Stomach (tissue), 9 donors: Measurements from ENCODE around the gene CLDN7. TPM values are rescaled to one million over a fixed set of nuclear protein-coding genes. Genes with fewer than 3 reads are reported as not detected.

Experiments
- DNase-seq, 2 donors: peaks; one replicate each; pipeline versions ENCODE4 v3.0.0 to v3.0.0-alpha.2; 2013 to 2019
- H3K27ac ChIP-seq, 5 donors: fragments of 200-600 bp in 4 of 5; sonication (generic) in 4 of 5; one replicate each; pipeline ENCODE4 v1.5.1; 2013 to 2019; ENCODE audit warnings: mild to moderate bottlenecking in 1 of 5, moderate library complexity in 1 of 5
- H3K27me3 ChIP-seq, 3 donors: fragments of 200-600 bp; sonication (generic); one replicate each; pipeline ENCODE4 v1.5.1; 2017 to 2019; ENCODE audit warnings: mixed run types in 1 of 3
- H3K36me3 ChIP-seq, 4 donors: fragments of 200-600 bp; sonication (generic); 1 replicate in 3 of 4; 2 replicates in 1 of 4; pipeline ENCODE4 v1.5.1; 2016 to 2019
- H3K4me1 ChIP-seq, 4 donors: fragments of 200-600 bp; sonication (generic); one replicate each; pipeline ENCODE4 v1.5.1; 2016 to 2019
- H3K4me3 ChIP-seq, 4 donors: fragments of 200-600 bp; sonication (generic) in 3 of 4; one replicate each; pipeline ENCODE4 v1.5.1; 2016 to 2019; ENCODE audit warnings: mild to moderate bottlenecking in 1 of 4
- H3K9me3 ChIP-seq, 4 donors: fragments of 200-600 bp; sonication (generic); one replicate each; pipeline ENCODE4 v1.5.1; 2016 to 2019
- EP300 ChIP-seq: sonication (generic); formaldehyde crosslinking; IDR thresholded peaks from one replicate; pipeline ENCODE4 v1.6.1; 2017; ENCODE audit warnings: antibody characterized with exemption
- POLR2A ChIP-seq, 4 donors: fragments of 450-650 bp; IDR thresholded peaks; one replicate each; pipeline ENCODE4 v1.6.1; 2016; ENCODE audit warnings: antibody characterized with exemption in 4 of 4, control low read depth in 2 of 4, mild to moderate bottlenecking in 1 of 4, moderate library complexity in 1 of 4
- POLR2AphosphoS5 ChIP-seq, 3 donors: sonication (generic); formaldehyde crosslinking; IDR thresholded peaks; one replicate each; pipeline ENCODE4 v1.6.1; 2016; ENCODE audit warnings: antibody characterized with exemption in 3 of 3
- WGBS, 5 donors: extraction: QIAGEN DNeasy Blood & Tissue Kit in 3 of 5; methylation state at CpG; one replicate each; pipeline versions ENCODE4 v1.1.5 to v1.1.7; 2013 to 2018; 5-methylcytosine and 5-hydroxymethylcytosine counted together
- intact Hi-C: fragments of 100-400 bp; cut with DNase I; formaldehyde crosslinking; loops from one replicate; pipeline ENCODE4 v1.15.1; 2023; ENCODE audit warnings: low total_unique reads
- polyA plus RNA-seq, 3 donors: library from polyadenylated mRNA; stranded (reverse); fragments of 200-250 nt; gene quantifications; one replicate each; pipeline ENCODE4 v1.2.3, GENCODE V29; 2013
- total RNA-seq, 5 donors: library from RNA; depleted of rRNA; stranded (reverse); fragments of >200 nt; gene quantifications; one replicate each; pipeline versions ENCODE4 v1.1.0 to v1.2.3, GENCODE V29; 2014 to 2016
- TF ChIP-seq, protein P1 (sequence below), 7 experiments: fragments of 450-650 bp in 4 of 7; fragments of 200-600 bp in 3 of 7; sonication (generic) in 3 of 7; IDR thresholded peaks; one replicate each; pipeline ENCODE4 v1.5.1; 2016 to 2019; ENCODE audit warnings: antibody characterized with exemption in 7 of 7, control low read depth in 2 of 7, mild to moderate bottlenecking in 1 of 7
- donor health status: healthy with polysubstance abuse.
- donor health status: Bipolar disorder and iron deficiency.
- donor health status: healthy.

The CLDN7 gene
- total and polyA plus RNA-seq, 8 donors, result 1.8 to 829 (median 13.7) TPM

DNA sequence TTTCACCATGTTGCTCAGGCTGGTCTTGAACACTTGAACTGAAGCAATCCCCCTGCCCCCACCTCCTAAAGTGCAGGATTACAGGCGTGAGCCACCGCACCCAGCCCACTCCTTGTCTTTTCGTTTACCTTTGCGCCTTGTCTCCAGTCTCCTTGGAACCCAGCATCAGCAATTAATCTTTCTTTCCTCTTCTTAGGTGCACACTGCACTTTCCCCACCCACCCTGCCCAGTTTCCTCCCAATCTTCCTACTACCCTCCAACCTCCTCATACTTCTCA is 1.5 kb upstream of the CLDN7 start:
- 21 to 45% (median 27%) methylated on average over 4 of the region's 4 CpGs for WGBS, 5 donors
- Histone ChIP-seq H3K27me3 (peaks cover 10 to 77% (median 52%) of the 10 kb centered on the region in 3 donors), H3K4me1 (peaks cover 31 to 49% (median 40%) of the 10 kb centered on the region in 4 donors), H3K4me3 (no peak overlapping the region), H3K27ac (no peak overlapping the region), H3K9me3 (no peaks in the 10 kb centered on the region), H3K36me3 (peaks cover 3 to 14% (median 12%) of the 10 kb centered on the region in 4 donors)
- peak in 1 of 2 donors; percentile 66 for DNase-seq
- TF ChIP-seq POLR2A (IDR thresholded peaks at IDR 0.05) (no peak), POLR2AphosphoS5 (IDR thresholded peaks at IDR 0.05) (no peak), EP300 (no peak)
- TF ChIP-seq, protein P1, sequence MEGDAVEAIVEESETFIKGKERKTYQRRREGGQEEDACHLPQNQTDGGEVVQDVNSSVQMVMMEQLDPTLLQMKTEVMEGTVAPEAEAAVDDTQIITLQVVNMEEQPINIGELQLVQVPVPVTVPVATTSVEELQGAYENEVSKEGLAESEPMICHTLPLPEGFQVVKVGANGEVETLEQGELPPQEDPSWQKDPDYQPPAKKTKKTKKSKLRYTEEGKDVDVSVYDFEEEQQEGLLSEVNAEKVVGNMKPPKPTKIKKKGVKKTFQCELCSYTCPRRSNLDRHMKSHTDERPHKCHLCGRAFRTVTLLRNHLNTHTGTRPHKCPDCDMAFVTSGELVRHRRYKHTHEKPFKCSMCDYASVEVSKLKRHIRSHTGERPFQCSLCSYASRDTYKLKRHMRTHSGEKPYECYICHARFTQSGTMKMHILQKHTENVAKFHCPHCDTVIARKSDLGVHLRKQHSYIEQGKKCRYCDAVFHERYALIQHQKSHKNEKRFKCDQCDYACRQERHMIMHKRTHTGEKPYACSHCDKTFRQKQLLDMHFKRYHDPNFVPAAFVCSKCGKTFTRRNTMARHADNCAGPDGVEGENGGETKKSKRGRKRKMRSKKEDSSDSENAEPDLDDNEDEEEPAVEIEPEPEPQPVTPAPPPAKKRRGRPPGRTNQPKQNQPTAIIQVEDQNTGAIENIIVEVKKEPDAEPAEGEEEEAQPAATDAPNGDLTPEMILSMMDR (IDR thresholded peaks at IDR 0.05), result no peak
- intact Hi-C loops, result no loop called here

DNA sequence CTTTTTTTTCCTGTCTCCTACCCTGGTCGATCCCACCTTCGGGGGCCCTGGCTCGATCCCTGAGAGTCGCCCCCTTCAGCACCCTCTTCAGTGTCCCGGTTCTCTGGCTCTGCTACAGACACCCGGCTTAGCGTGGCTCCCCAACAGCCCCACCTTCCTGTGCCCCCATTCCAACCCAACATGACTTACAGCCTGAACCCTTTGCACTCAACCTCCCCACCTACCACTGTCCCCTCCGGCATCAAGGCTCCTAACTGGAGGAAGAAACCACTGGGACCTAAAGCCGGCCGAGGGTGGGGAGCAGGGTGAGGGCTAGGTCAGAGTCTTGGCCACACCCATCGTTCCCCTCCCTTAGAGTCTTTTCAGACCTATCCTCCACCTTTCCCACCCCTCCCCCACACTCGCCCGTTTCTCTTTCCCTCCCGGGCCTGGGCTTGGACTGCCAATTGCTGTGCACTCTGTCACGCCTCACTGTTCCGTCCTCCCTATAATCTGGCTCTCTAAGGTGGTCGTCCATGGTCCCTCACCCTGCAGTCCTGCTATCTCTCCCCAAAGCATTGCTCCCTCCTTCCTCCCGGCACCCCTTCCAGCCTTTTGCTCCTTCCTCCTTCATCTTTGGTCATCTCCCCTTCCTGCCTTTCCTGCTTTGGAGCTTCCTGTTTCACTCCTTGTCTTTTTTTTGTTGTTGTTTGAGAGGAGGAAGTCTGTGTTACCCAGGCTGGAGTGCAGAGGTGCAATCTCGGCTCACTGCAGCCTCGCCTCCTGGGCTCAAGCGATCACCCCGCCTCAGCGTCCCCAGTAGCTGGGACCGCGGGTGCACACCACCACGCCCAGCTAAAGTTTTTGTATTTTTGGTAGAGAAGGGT is 890 bp upstream of the CLDN7 start:
- Histone ChIP-seq H3K27ac (peak overlapping the region in 2 of 5 donors; percentile 1 to 7), H3K4me1 (peaks cover 31 to 51% (median 40%) of the 10 kb centered on the region in 4 donors), H3K4me3 (peak overlapping the region; percentile 41 to 60 (median 46)), H3K9me3 (no peaks in the 10 kb centered on the region), H3K27me3 (peaks cover 10 to 71% (median 52%) of the 10 kb centered on the region in 3 donors), H3K36me3 (peaks cover 8 to 20% (median 17%) of the 10 kb centered on the region in 4 donors)
- intact Hi-C loops, result no loop called here
- WGBS, 5 donors, result 5 to 9% (median 7%) methylated on average over 26 of the region's 26 CpGs
- TF ChIP-seq, protein P1 (IDR thresholded peaks at IDR 0.05), result no peak
- no peak for TF ChIP-seq EP300
- TF ChIP-seq POLR2A (IDR thresholded peaks at IDR 0.05), result no peak
- no peak for TF ChIP-seq POLR2AphosphoS5 (IDR thresholded peaks at IDR 0.05)
- peak in 1 of 2 donors; percentile 87 for DNase-seq

DNA sequence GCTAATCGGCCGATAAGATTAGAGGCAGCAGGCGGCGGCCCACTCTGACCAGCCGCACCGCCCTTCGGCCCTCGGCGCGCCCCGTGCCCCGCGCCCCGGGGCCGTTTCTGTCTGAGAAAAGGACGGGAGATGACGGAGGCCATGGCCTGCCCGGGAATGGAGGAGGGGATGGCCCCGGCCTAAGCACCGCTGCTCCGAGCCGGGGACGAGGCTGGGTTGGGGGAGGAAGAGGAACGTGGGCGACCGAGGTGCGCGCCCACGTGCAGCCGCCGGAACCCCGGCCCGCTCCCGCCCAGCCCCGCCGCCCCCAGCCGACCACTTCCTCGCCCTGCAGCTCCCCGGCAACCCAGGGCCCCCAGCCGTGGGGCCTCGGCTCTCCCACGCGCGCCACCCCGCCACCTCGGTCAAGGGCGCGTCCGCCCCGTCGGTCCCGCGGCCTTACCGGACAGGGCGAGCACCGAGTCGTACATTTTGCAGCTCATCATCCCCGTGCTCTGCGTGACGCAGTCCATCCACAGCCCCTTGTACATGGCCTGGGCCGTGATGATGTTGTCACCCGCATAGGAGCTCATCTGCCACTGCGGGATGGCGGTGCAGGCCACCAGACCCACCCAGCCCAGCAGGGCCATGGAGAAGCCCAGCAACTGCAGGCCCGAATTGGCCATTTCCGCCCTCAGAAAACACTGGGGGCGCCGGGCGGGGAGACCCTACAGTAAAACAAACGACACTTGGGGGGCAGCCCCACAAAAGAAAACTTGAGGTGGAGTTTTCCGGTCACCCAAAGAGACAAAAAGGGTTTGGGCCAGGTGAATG is 693 bp downstream of the CLDN7 start:
- 4 to 31% (median 10%) methylated on average over 10 to 71 of the region's 71 CpGs for WGBS, 5 donors
- Histone ChIP-seq H3K27ac (peak overlapping the region in 4 of 5 donors; percentile 36 to 73 (median 59)), H3K9me3 (no peaks in the 10 kb centered on the region), H3K4me3 (peak overlapping the region; percentile 41 to 60 (median 46)), H3K27me3 (peaks cover 10 to 63% (median 46%) of the 10 kb centered on the region in 3 donors), H3K4me1 (peaks cover 31 to 51% (median 40%) of the 10 kb centered on the region in 4 donors), H3K36me3 (peaks cover 15 to 36% (median 33%) of the 10 kb centered on the region in 4 donors)
- intact Hi-C loops, result no loop called here
- no peak for DNase-seq
- TF ChIP-seq EP300, result no peak
- TF ChIP-seq, protein P1 (IDR thresholded peaks at IDR 0.05), result no peak
- TF ChIP-seq POLR2AphosphoS5 (IDR thresholded peaks at IDR 0.05), result no peak
- no peak for TF ChIP-seq POLR2A (IDR thresholded peaks at IDR 0.05)
